Inflammatory macrophage (primary cell): ENCODE results near the gene GABRR3.

Experiments
- DNase-seq, 2 donors: peaks; one replicate each; pipeline ENCODE4 v3.0.0-alpha.2; 2020 to 2022
- total RNA-seq, 18 experiments: gene quantifications; one replicate each; lab custom pipeline; 2026; ENCODE audit warnings: mixed read lengths in 6 of 18, inconsistent platforms in 2 of 18; lab: John Stamatoyannopoulos, UW

GABRR3 gene
- total RNA-seq = 0 to 0.20 (median 0) reads per million in 18 experiments

DNA sequence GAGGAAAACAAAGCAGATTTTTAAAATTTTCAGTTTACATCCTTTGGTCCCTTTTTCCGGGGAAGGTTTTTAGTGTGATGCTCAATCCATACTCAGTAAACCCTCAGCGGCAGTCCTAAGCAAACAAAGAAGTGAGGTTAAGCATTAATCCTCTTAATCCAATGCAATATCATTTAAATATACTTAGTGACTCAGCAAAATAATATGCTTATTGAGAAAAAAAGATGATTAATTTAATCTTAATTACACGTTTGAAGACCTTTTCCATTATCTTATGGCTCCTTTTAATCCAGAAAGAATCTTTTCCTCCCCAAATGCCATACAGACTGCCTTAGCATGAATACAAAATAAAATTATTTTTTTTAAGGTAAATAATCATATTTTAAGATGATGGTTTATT, at the start of gene GABRR3:
Gene GABRR3 (minus strand): TSS at position 108 of the 400 bp plus-strand sequence. CDS start 328 bp downstream, outside the sequence.
- no peak for DNase-seq

- DNase-seq = no peak
Observed at GRCh38 chr3:98073486-98073885, 38.4 kb upstream of the GABRR3 start.

DNA sequence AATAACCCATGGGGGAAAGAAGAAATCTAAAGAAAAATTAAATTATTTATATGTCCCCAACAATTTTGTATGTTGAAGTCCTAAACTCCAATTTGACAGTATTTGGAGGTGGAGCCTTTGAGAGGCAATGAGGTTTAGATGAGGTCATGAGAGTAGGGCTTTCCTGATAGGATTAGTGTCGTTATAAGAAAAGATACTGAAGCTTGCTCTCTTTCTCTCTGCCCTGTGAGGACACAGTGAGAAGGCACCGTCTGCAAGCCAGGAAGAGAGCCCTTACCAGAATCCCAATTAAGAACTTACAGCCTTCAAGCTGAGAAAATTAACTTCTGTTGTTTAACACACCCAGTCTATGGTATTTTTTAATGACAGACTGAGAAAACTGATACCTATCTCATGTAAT, 35.7 kb upstream of the GABRR3 start:
- DNase-seq = no peak

DNA sequence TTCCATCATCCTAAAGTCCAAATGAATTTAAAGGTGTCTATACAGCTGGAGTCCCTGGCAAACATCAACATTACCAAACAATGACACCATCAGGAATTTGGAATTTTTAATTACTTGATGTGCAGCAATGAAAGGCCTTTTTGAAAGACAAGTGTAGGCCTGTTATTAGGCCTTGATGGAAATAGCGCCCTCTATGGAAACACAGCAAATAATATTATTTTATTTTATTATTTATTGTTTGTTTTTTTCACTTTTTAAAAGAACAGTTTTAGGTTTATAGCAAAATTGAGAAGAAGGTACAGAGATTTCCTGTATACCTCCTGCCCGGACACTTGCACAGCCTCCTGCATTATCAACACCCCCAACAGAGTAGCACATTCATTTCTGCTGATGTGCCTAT, 33.7 kb upstream of the GABRR3 start:
- no peak for DNase-seq

DNA sequence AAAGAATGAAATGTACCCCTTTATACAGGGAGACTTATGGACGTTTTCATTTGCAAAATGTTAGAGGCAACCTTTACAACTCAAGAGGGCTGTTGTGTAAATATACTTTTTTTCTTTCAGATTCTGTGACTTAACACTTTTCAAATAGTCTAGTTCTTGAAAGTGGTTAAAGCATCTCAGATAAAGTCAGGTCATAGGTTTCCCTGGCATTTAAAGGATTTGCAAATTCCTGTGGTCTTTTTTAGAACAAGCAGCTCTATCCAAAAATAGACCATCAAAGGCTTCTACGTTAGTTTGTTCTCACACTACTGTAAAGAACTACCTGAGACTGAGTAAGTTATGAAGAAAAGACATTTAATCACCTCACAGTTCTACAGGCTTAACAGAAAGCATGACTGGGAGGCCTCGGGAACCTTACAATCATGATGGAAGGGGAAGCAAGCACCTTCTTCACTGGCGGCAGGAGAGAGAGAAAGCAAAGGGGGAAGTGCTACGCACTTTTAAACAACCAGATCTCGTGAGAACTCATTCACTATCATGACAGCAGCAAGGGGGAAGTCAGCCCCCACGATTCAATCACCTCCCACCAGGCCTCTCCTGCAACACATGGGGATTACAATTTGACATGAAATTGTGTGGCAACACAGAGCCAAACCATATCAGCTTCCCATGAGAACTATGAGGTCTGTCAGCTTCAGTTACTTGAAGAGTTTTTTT, 23.3 kb upstream of the GABRR3 start:
- DNase-seq = peak; percentile 36 to 64

DNA sequence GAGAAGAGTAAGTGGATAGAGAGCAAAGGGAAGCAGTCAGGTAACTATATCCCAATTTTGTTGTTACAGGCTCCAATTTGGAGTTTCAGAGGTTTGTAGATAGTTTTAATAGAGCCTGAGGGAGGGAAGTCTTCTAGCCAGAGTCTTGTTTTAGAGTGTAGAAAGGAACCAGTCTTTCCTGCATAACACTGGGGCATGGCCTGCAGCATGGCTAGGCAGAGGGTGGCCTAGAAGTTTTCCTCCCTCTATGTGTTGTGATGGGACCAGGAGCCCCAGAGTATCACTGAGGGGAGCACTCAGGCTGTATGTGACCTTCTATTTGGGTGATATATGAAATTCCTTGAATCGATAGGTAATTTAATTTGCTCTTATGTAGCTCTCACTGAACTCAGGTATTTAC, 22.5 kb upstream of the GABRR3 start:
- no peak for DNase-seq

DNA sequence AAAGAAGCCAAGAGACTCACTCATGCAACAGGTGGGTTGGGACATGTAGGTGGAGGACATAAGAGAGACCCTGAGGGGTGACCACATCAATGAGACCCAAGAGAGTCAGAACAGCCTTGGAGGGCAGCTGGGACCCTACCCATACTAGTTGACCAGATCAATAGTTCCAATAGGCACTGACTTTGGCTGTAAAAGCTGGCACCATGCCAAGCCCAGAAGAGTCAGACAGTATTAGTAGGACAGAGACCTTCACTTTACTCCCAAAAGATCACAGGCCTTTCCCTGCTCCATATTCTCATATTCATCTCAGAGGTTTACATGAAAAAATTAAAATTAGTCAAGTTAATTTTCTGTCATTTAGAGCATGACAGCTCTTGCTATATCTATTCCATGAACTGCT, 20.9 kb upstream of the GABRR3 start:
- DNase-seq = no peak

DNA sequence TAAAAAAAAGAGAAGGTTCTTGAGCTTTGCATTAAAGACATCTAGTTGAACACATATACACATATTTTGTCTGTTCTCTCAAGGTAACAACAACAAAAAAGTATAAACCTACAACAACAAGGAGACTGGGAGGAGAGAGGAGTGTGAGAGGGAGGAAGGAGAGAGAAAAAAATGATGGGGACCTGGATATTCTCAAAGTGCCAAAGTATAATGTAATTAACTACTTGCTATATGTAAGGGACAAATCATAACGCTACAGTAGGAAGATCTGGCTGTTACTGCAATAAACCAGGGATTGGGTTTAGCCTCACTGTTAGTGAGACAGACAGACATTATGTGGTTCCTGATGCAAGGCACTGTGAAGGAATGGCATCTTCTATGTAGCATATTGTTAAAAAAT, 14.2 kb upstream of the GABRR3 start:
- DNase-seq = no peak

- peak; percentile 9 to 93 for DNase-seq
Observed at GRCh38 chr3:98048586-98048985, 13.5 kb upstream of the GABRR3 start.

DNA sequence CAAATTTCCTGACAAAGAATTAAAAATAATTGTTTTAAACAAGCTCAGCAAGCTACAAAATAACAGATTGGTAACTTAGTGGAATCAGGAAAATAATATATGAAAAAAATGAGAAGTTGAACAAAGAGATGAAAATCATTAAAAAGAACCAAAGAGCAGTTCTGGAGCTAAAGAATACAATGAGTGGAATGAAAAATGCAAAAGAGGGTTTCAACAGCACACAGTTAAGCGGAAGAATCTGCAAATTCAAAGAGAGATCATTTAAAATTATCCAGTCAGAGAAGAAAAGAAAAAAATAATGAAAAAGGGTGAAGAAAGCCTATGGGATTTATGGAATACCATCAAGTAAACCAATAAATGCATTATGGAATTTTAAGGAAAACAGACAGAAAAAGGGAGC, 6.2 kb upstream of the GABRR3 start:
- no peak for DNase-seq

DNA sequence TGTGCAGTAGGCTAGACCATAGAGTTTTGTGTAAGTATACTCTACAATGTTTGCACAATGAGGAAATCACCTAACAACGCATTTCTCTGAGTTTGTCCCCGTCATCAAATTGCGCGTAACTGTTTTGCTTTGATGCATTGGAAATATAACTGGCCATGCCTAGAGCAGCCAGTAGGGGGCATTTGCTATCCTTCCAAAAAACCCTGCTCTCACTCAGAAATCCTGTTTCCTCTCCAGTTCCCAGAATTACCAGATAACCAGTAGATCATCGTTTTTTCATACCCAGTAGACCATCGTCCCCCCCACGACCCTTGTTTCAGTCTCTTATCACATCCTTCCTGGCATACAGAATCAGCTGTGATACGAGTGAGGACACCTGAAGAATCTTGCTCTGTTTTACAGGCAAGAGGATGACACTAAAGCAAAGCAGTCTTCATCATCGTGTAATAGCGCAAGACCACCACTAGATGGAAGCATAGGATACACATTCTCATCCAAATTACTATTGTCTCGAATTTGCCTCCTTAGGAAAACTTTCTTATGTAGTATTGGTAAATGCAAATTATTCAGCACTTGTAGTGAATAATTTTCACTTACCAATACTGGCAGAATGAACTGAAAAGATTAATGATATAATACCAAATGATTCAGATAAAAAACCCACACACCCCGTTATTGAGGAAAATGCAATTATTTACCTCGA, 4.4 kb upstream of the GABRR3 start:
- DNase-seq = peak; percentile 74 to 89

GRCh38 chr3:98038876-98039275, 3.8 kb upstream of the GABRR3 start:
- DNase-seq = no peak

DNA sequence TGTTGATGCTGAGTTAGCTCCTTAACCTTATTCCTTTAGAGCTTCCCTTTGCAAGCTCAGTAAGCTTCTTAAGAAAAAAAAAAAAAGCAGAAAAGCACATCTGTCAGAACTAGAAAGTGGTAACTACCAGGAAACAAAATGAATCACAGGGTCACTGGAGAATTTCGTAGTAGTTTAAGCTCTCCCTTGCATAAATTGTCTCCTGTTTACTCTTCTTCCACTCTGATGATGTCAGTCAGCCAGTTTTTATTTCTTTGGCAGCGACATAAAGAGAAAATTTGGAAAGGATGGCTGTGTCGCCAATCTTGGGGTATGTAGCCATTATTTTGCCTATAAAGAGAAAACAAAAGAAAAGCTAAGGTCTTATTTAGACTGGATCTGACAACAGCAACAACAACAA, 3.2 kb upstream of the GABRR3 start:
- DNase-seq = no peak

- no peak for DNase-seq
Observed at GRCh38 chr3:98034486-98034885, 629 bp downstream of the GABRR3 start.

DNA sequence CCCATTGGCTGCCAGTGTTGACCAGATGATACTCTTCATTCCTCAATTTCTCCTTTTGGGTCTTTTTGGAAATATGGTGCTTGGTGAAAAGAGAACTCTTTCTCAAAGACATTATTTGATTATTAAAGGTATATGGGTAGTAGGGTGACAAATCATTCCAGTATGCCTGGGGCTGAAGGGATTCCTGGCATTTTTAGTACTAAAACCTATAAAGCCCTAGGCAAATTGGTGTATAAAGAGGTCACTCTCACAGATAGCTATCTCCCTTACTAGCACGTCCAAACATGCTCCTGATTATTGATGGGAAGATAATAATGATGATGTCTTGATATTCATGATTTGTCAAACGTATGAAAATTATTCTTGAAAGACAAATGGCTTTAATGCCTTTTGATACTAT, 1.1 kb downstream of the GABRR3 start:
- DNase-seq = no peak

DNA sequence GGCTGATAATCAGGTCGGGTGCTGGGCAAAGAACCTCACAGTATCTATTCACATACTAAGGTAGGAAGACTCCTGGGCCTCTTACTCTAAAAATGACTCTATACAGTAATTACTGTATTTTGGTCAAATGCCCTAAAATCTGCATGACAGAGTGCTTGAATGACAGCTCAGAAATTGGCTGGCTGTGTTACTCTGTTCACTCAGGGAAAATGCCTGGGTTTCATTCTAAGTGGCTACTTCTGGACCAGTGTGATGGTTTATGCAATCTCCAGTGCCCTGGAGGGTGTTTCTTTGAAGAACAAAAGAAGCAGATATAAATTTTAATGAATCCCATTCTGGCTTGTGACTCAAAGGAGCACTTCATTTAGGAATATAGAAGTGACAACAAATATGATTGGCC, 2.2 kb downstream of the GABRR3 start:
- no peak for DNase-seq

DNA sequence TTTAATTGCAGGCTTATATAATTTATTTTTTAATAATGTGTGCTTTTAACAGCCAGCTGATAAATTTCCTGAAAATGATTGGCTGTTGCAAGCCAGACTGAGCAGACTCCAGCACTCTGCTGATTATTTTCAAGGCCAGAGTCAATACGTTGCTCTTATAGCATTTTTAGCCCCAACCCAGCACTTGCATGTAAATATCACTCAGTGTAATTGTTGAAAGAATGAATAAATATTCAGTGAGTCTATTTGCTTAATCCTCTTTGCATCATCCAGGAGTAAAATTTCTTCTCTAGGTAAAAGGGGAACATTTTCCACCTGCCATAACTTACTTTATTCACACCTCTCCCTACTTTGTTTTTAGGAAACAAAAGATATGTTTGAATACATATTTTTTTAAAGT, 2.9 kb downstream of the GABRR3 start:
- no peak for DNase-seq

- DNase-seq = no peak
Observed at GRCh38 chr3:98029083-98029482, 6.0 kb downstream of the GABRR3 start.

- DNase-seq = no peak
Observed at GRCh38 chr3:98027085-98027446, 8.0 kb downstream of the GABRR3 start.

DNA sequence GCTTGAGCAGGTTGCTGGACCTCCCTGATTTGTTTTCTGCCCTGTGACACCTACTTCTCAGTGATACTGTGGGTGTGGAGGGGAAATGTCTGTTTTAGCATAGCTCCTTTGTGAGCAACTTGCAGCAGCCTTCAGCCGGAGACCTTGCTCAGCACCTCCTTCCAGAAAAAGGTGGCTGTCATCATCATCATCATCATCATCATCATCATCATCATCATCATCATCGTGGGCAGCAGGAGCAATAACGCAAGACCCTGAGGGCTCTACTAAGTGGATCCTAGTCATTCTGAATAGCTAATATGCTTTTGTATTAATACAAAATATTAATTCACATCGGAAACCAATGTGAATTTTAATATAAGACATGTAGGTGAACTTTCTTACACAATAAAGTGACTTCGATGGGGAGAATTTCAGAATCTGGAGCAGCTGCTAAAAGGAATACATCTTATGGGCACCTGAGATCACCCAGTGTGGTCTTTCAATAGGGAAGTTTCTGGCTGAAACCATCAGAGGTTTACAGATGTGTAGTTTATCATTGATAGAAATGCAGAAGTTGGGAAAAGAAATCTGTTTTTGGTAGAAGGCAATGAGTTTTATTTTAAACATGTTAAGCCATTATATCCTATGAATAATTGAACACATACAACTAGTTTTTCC, 8.6 kb downstream of the GABRR3 start:
- DNase-seq = no peak

GRCh38 chr3:98025392-98025945, 9.6 kb downstream of the GABRR3 start:
- no peak for DNase-seq

- peak; percentile 77 to 78 for DNase-seq
Observed at GRCh38 chr3:98022978-98023820, 11.9 kb downstream of the GABRR3 start.
